Measurements from ENCODE around the gene ZNF117.
"Not testable (repeated sequence)": the region's sequence is repeated elsewhere in the genome, so short reads cannot be mapped to it uniquely, and the experiment has no call there.

Gene ZNF117

GRCh38 chr7:64996305-64996704 lies 5.5 kb upstream of the ZNF117 start:
- DNase-seq (ENCODE audit: low spot score): no peak

- DNase-seq (ENCODE audit: low spot score): no peak
Observed at GRCh38 chr7:64993901-64994300, 3.1 kb upstream of the ZNF117 start.

GRCh38 chr7:64992971-64993370 lies 2.1 kb upstream of the ZNF117 start:
- DNase-seq (ENCODE audit: low spot score): no peak

GRCh38 chr7:64990216-64990615 lies 620 bp downstream of the ZNF117 start:
- DNase-seq (ENCODE audit: low spot score): no peak

- no peak for DNase-seq (ENCODE audit: low spot score)
Observed at GRCh38 chr7:64978497-64979203, 12.2 kb downstream of the ZNF117 start.

GRCh38 chr7:64965594-64965993 lies 25.2 kb downstream of the ZNF117 start:
- DNase-seq (ENCODE audit: low spot score): no peak

GRCh38 chr7:64959072-64959747 lies 31.6 kb downstream of the ZNF117 start:
- DNase-seq (ENCODE audit: low spot score): no peak

- DNase-seq (ENCODE audit: low spot score): peak; percentile 56
Observed at GRCh38 chr7:64951250-64951848, 39.5 kb downstream of the ZNF117 start.

GRCh38 chr7:64950673-64951072 lies 40.2 kb downstream of the ZNF117 start:
- DNase-seq (ENCODE audit: low spot score): not testable (repeated sequence)

- DNase-seq (ENCODE audit: low spot score): not testable (repeated sequence)
Observed at GRCh38 chr7:64948774-64949173, 42.1 kb downstream of the ZNF117 start.

GRCh38 chr7:64947252-64948000 lies 43.4 kb downstream of the ZNF117 start:
- DNase-seq (ENCODE audit: low spot score): peak; percentile 33

GRCh38 chr7:64946772-64947171 lies 44.1 kb downstream of the ZNF117 start:
- peak; percentile 51 for DNase-seq (ENCODE audit: low spot score)

GRCh38 chr7:64945503-64946175 lies 45.2 kb downstream of the ZNF117 start:
- DNase-seq (ENCODE audit: low spot score): no peak

- DNase-seq (ENCODE audit: low spot score): peak; percentile 49
Observed at GRCh38 chr7:64944667-64945502, 46.0 kb downstream of the ZNF117 start.

GRCh38 chr7:64940021-64940420 lies 50.8 kb downstream of the ZNF117 start:
- DNase-seq (ENCODE audit: low spot score): not testable (repeated sequence)

- DNase-seq (ENCODE audit: low spot score): no peak
Observed at GRCh38 chr7:64938540-64938939, 52.3 kb downstream of the ZNF117 start.

- DNase-seq (ENCODE audit: low spot score): no peak
Observed at GRCh38 chr7:64934478-64934877, 56.4 kb downstream of the ZNF117 start.

GRCh38 chr7:64928252-64929187 lies 62.3 kb downstream of the ZNF117 start:
- DNase-seq (ENCODE audit: low spot score): not testable (repeated sequence)
